Psoas muscle (tissue), 8 donors: ENCODE results near the gene ARFGEF3. TPM values are rescaled to one million over a fixed set of nuclear protein-coding genes. Genes with fewer than 3 reads are reported as not detected.

Experiments used
- ATAC-seq, 4 donors: fragments of 200-7000 bp; cut with Tn5 transposase; one replicate each; pipeline ENCODE4 v1.9.1; 2020; ENCODE audit warnings: moderate library complexity in 3 of 4, mild to moderate bottlenecking in 2 of 4
- DNase-seq, 2 donors: peaks; one replicate each; pipeline ENCODE4 v3.0.0-alpha.2; 2020
- H3K27ac ChIP-seq: fragments of 200-600 bp; one replicate; pipeline ENCODE4 v1.8.0; 2022
- H3K27me3 ChIP-seq, 3 donors: fragments of 200-600 bp in 1 of 3; one replicate each; pipeline versions ENCODE4 v1.6.1 to v1.8.0; 2013 to 2022; ENCODE audit warnings: low read length in 2 of 3, mild to moderate bottlenecking in 2 of 3, moderate library complexity in 1 of 3; ENCODE audit not compliant: insufficient read depth in 3 of 3
- H3K36me3 ChIP-seq, 2 donors: fragments of 200-600 bp in 1 of 2; one replicate each; pipeline versions ENCODE4 v1.6.1 to v1.8.0; 2013 to 2022; ENCODE audit warnings: low read depth in 1 of 2, mild to moderate bottlenecking in 1 of 2, moderate library complexity in 1 of 2; ENCODE audit not compliant: insufficient read depth in 1 of 2
- H3K4me1 ChIP-seq: fragments of 200-600 bp; one replicate; pipeline ENCODE4 v1.8.0; 2022
- H3K4me3 ChIP-seq: fragments of 200-600 bp; one replicate; pipeline ENCODE4 v1.8.0; 2022; ENCODE audit warnings: mild to moderate bottlenecking
- H3K9me3 ChIP-seq: fragments of 200-600 bp; one replicate; pipeline ENCODE4 v1.8.0; 2022
- CTCF ChIP-seq: fragments of 200-600 bp; IDR thresholded peaks from one replicate; pipeline ENCODE4 v1.8.0; 2022; ENCODE audit warnings: antibody characterized with exemption
- WGBS, 3 donors: extraction: QIAGEN DNeasy Blood & Tissue Kit; methylation state at CpG; one replicate each; pipeline versions ENCODE4 v1.1.6 to v1.1.7; 2013; 5-methylcytosine and 5-hydroxymethylcytosine counted together
- intact Hi-C, 2 donors: fragments of 100-400 bp; cut with DNase I; formaldehyde crosslinking; loops; one replicate each; pipeline versions ENCODE4 v1.11.0 to v1.14.2; 2022
- polyA plus RNA-seq, 3 donors: library from polyadenylated mRNA; stranded (reverse); fragments of 200-250 nt; gene quantifications; one replicate each; pipeline ENCODE4 v1.2.3, GENCODE V29; 2013
- total RNA-seq, 4 donors: library from RNA; stranded (reverse); fragmentation: NEBNext Ultra II Directional in 2 of 4; extraction: Animal tissue kit (Norgen Biotek cat#: 25700) in 2 of 4; gene quantifications; one replicate each; pipeline versions ENCODE4 v1.2.1 to v1.2.4, GENCODE V29; 2021 to 2023
- donor health status: healthy with polysubstance abuse.
- donor health status: DM: no; HTN: no; CAD: no; lungs with moderate emphysema.
- donor health status: Bipolar disorder and iron deficiency.
- donor health status: healthy.
- donor health status: DM: yes; HTN: yes; CAD: no.
- donor health status: DM: no; HTN: no; CAD: no.
- donor health status: DM: no; HTN: no; CAD: no.
- donor health status: DM: yes; HTN: yes; CAD: no.

The ARFGEF3 gene
- total and polyA plus RNA-seq, 7 donors: 0.20 to 18.4 (median 0.38) TPM

- no peak for TF ChIP-seq CTCF
- ATAC-seq (no peak), DNase-seq (no peak)
- 83 to 89% (median 85%) methylated on average over 5 of the region's 5 CpGs for WGBS, 3 donors
- Histone ChIP-seq H3K4me1 (no peaks in the 10 kb centered on the region), H3K27me3 (peaks cover 0 to 3% (median 3%) of the 10 kb centered on the region in 3 donors), H3K27ac (no peak overlapping the region), H3K36me3 (no peaks in the 10 kb centered on the region), H3K9me3 (no peaks in the 10 kb centered on the region), H3K4me3 (no peak overlapping the region)
- intact Hi-C loops: no loop called here
Measured at GRCh38 chr6:138146544-138146943, 15.2 kb upstream of the ARFGEF3 start.

GRCh38 chr6:138155443-138155842, 6.3 kb upstream of the ARFGEF3 start:
- intact Hi-C loops: no loop called here
- DNase-seq: no peak
- Histone ChIP-seq H3K4me1 (no peaks in the 10 kb centered on the region), H3K9me3 (no peaks in the 10 kb centered on the region), H3K27me3 (peaks cover 0 to 10% (median 0%) of the 10 kb centered on the region in 3 donors), H3K4me3 (no peak overlapping the region), H3K36me3 (no peaks in the 10 kb centered on the region), H3K27ac (no peak overlapping the region)
- ATAC-seq: no peak
- TF ChIP-seq CTCF: no peak
- whole genome bisulfite sequencing, 3 donors: 62 to 73% (median 64%) methylated on average over 1 of the region's 1 CpG

- Histone ChIP-seq H3K27ac (no peak overlapping the region), H3K27me3 (peaks cover 0 to 36% (median 9%) of the 10 kb centered on the region in 3 donors), H3K4me1 (no peaks in the 10 kb centered on the region), H3K36me3 (no peaks in the 10 kb centered on the region), H3K9me3 (no peaks in the 10 kb centered on the region), H3K4me3 (no peak overlapping the region)
- 33 to 40% (median 36%) methylated on average over 4 of the region's 4 CpGs for WGBS, 3 donors
- intact Hi-C loops: no loop called here
- no peak for TF ChIP-seq CTCF
- DNase-seq: no peak
- ATAC-seq: no peak
Measured at GRCh38 chr6:138157986-138158638, 3.6 kb upstream of the ARFGEF3 start.

- DNase-seq (no peak), ATAC-seq (no peak)
- Histone ChIP-seq H3K4me1 (no peaks in the 10 kb centered on the region), H3K36me3 (no peaks in the 10 kb centered on the region), H3K9me3 (no peaks in the 10 kb centered on the region), H3K27ac (no peak overlapping the region), H3K27me3 (peaks cover 6 to 44% (median 9%) of the 10 kb centered on the region in 3 donors), H3K4me3 (no peak overlapping the region)
- intact Hi-C loops: no loop called here
- 84 to 96% (median 88%) methylated on average over 2 of the region's 2 CpGs for WGBS, 3 donors
- no peak for TF ChIP-seq CTCF
Measured at GRCh38 chr6:138159246-138159645, 2.5 kb upstream of the ARFGEF3 start.
